WERI-Rb-1 (cell line): Measurements from ENCODE around the gene KRT14.

Source experiments
- DNase-seq: peaks from one replicate; pipeline ENCODE4 v3.0.0-alpha.2; 2020
- H3K27ac ChIP-seq: fragments of 250-450 bp; sonication (Bioruptor Pico); 2 replicates; pipeline ENCODE4 v1.5.1; 2020; ENCODE audit warnings: mild to moderate bottlenecking, moderate library complexity
- H3K27me3 ChIP-seq: fragments of 250-450 bp; sonication (Bioruptor Pico); 2 replicates; pipeline ENCODE4 v1.5.1; 2021; ENCODE audit warnings: mild to moderate bottlenecking, low read depth, moderate library complexity; ENCODE audit not compliant: insufficient read depth, severe bottlenecking
- H3K36me3 ChIP-seq: fragments of 250-450 bp; sonication (Bioruptor Pico); 2 replicates; pipeline ENCODE4 v1.5.1; 2020; ENCODE audit warnings: mild to moderate bottlenecking, moderate library complexity
- H3K4me3 ChIP-seq: 2 replicates; pipeline ENCODE4 v1.5.1; 2011; ENCODE audit warnings: low read depth, mild to moderate bottlenecking, control low read depth, low read length
- H3K9me3 ChIP-seq: fragments of 250-450 bp; sonication (Bioruptor Pico); 2 replicates; pipeline ENCODE4 v1.5.1; 2021; ENCODE audit warnings: mild to moderate bottlenecking, moderate library complexity; ENCODE audit not compliant: severe bottlenecking
- TF ChIP-seq, protein P1 (sequence below): IDR thresholded peaks from 2 replicates; pipeline ENCODE4 v1.5.1; 2011; ENCODE audit warnings: low read depth, mild to moderate bottlenecking, control low read depth, inconsistent platforms, low read length

KRT14 gene

GRCh38 chr17:41555105-41555887, 31.4 kb downstream of the KRT14 start:
- no peaks in the 10 kb centered on the region for H3K27me3 ChIP-seq

GRCh38 chr17:41553987-41554680, 32.6 kb downstream of the KRT14 start:
- no peak for DNase-seq
- H3K4me3 ChIP-seq: no peak overlapping the region
- no peaks in the 10 kb centered on the region for H3K36me3 ChIP-seq
- no peak overlapping the region for H3K27ac ChIP-seq
- H3K27me3 ChIP-seq: no peaks in the 10 kb centered on the region
- no peaks in the 10 kb centered on the region for H3K9me3 ChIP-seq
- TF ChIP-seq, protein P1, sequence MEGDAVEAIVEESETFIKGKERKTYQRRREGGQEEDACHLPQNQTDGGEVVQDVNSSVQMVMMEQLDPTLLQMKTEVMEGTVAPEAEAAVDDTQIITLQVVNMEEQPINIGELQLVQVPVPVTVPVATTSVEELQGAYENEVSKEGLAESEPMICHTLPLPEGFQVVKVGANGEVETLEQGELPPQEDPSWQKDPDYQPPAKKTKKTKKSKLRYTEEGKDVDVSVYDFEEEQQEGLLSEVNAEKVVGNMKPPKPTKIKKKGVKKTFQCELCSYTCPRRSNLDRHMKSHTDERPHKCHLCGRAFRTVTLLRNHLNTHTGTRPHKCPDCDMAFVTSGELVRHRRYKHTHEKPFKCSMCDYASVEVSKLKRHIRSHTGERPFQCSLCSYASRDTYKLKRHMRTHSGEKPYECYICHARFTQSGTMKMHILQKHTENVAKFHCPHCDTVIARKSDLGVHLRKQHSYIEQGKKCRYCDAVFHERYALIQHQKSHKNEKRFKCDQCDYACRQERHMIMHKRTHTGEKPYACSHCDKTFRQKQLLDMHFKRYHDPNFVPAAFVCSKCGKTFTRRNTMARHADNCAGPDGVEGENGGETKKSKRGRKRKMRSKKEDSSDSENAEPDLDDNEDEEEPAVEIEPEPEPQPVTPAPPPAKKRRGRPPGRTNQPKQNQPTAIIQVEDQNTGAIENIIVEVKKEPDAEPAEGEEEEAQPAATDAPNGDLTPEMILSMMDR: no peak

More at GRCh38 chr17:41555105-41555887, 31.4 kb downstream of the KRT14 start:
- H3K27ac ChIP-seq: no peak overlapping the region
- H3K9me3 ChIP-seq: no peaks in the 10 kb centered on the region
- H3K4me3 ChIP-seq: no peak overlapping the region
- TF ChIP-seq, protein P1: no peak
- no peaks in the 10 kb centered on the region for H3K36me3 ChIP-seq
- no peak for DNase-seq

- H3K27me3 ChIP-seq: no peaks in the 10 kb centered on the region
- H3K36me3 ChIP-seq: no peaks in the 10 kb centered on the region
- H3K4me3 ChIP-seq: no peak overlapping the region
- peaks cover 1% of the 10 kb centered on the region for H3K9me3 ChIP-seq
- no peak for DNase-seq
- TF ChIP-seq, protein P1: no peak
- no peak overlapping the region for H3K27ac ChIP-seq
Measured at GRCh38 chr17:41553176-41553575, 33.5 kb downstream of the KRT14 start.

DNA sequence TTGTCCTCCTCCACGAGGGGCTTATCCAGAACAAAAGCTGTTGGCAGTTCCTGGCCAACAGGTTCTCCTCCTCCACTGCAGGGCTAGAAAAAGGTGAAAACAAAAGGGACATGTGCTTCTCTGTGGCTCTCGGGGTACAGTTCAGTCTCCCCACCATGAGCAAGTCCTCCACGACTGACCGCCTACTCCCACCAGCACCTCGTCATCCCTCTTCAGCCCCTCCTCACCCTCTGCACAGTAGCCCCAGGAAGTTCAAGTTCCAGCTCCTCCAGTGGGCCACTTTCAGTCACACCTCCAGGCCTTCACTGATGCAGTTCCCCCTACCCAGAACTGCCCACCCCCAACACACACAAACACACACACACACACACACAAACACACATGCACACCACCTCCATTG, 34.2 kb downstream of the KRT14 start:
- Histone ChIP-seq H3K27ac (no peak overlapping the region), H3K4me3 (no peak overlapping the region), H3K9me3 (peaks cover 4% of the 10 kb centered on the region), H3K27me3 (no peaks in the 10 kb centered on the region), H3K36me3 (no peaks in the 10 kb centered on the region)
- no peak for DNase-seq
- TF ChIP-seq, protein P1: no peak

DNA sequence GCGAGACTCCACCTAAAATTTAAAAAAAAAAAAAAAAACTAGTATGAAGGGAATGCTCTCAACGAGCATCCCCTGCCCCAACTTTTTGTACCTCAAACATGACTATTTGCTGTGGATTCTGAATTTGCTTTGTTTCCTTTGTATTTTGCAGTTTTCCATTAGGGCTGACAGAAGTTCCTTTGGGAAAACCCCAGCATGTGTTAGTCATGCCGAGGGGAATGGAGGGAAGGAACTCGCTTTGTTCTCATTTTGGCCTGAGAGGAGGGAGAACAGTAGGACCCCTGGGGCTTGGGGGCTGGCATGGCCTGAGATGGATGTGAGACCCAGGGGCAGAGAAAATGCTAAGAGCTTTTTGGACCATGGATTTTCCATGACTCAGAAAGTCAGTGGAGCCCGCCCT, 35.3 kb downstream of the KRT14 start:
- Histone ChIP-seq H3K27ac (no peak overlapping the region), H3K36me3 (no peaks in the 10 kb centered on the region), H3K4me3 (no peak overlapping the region), H3K9me3 (peaks cover 11% of the 10 kb centered on the region), H3K27me3 (no peaks in the 10 kb centered on the region)
- DNase-seq: no peak
- TF ChIP-seq, protein P1: no peak
